Aorta (tissue), 5 donors: ENCODE data around the gene DTWD1. TPM values are rescaled to one million over a fixed set of nuclear protein-coding genes. Genes with fewer than 3 reads are reported as not detected.
"Not testable (repeated sequence)": the region's sequence is repeated elsewhere in the genome, so short reads cannot be mapped to it uniquely, and the experiment has no call there.

Experiments used
- ATAC-seq: fragments of 200-7000 bp; cut with Tn5 transposase; one replicate; pipeline ENCODE4 v1.9.1; 2022; ENCODE audit warnings: moderate library complexity; ENCODE audit not compliant: low FRiP score
- DNase-seq, 2 donors: peaks; one replicate each; pipeline ENCODE4 v3.0.0-alpha.2; 2020
- H3K27ac ChIP-seq, 2 donors: one replicate each; pipeline ENCODE4 v1.5.1; 2013; ENCODE audit warnings: low read length in 2 of 2, mild to moderate bottlenecking in 2 of 2, moderate library complexity in 2 of 2, control low read depth in 1 of 2, inconsistent platforms in 1 of 2, low read depth in 1 of 2
- H3K27me3 ChIP-seq, 2 donors: one replicate each; pipeline ENCODE4 v1.6.1; 2013; ENCODE audit warnings: control low read depth in 1 of 2, low read length in 1 of 2, mild to moderate bottlenecking in 1 of 2, moderate library complexity in 1 of 2; ENCODE audit not compliant: insufficient read depth in 2 of 2, control insufficient read depth in 1 of 2
- H3K36me3 ChIP-seq, 2 donors: one replicate each; pipeline ENCODE4 v1.6.1; 2013; ENCODE audit warnings: control low read depth in 1 of 2, low read length in 1 of 2, mild to moderate bottlenecking in 1 of 2; ENCODE audit not compliant: insufficient read depth in 2 of 2, control insufficient read depth in 1 of 2
- H3K4me1 ChIP-seq, 2 donors: one replicate each; pipeline ENCODE4 v1.6.1; 2013; ENCODE audit warnings: low read length in 2 of 2, control low read depth in 1 of 2, mild to moderate bottlenecking in 1 of 2, moderate library complexity in 1 of 2; ENCODE audit not compliant: insufficient read depth in 2 of 2, control insufficient read depth in 1 of 2
- H3K4me3 ChIP-seq, 2 donors: one replicate each; pipeline ENCODE4 v1.5.1; 2013; ENCODE audit warnings: low read length in 2 of 2, control low read depth in 1 of 2, mild to moderate bottlenecking in 1 of 2
- H3K9me3 ChIP-seq: one replicate; pipeline ENCODE4 v1.6.1; 2013; ENCODE audit warnings: mild to moderate bottlenecking, low read length; ENCODE audit not compliant: control insufficient read depth
- WGBS, 2 donors: extraction: QIAGEN DNeasy Blood & Tissue Kit; methylation state at CpG; one replicate each; pipeline ENCODE4 v1.1.7; 2013; 5-methylcytosine and 5-hydroxymethylcytosine counted together
- intact Hi-C, 2 donors: fragments of 100-400 bp; cut with DNase I; formaldehyde crosslinking; loops; one replicate each; pipeline versions ENCODE4 v1.14.2 to v1.15.0; 2022
- polyA plus RNA-seq, 2 donors: library from polyadenylated mRNA; stranded (reverse); fragments of 200-250 nt; gene quantifications; one replicate each; pipeline ENCODE4 v1.2.3, GENCODE V29; 2013
- total RNA-seq, 2 donors: library from RNA; stranded (reverse); fragmentation: NEBNext Ultra II Directional; extraction: Animal tissue kit (Norgen Biotek cat#: 25700); gene quantifications; one replicate each; pipeline ENCODE4 v1.2.1, GENCODE V29; 2021
- donor health status: healthy with polysubstance abuse.
- donor health status: Bipolar disorder and iron deficiency.
- donor health status: DM: no; HTN: no; CAD: no.
- donor health status: DM: no; HTN: no; CAD: no.
- donor health status: DM: yes; HTN: yes; CAD: no.

The DTWD1 gene
- total and polyA plus RNA-seq, 4 donors: 19.5 to 54.4 (median 33.1) TPM

GRCh38 chr15:49612240-49612639 is 8.6 kb upstream of the DTWD1 start:
- DNase-seq, H3K27me3 ChIP-seq, ATAC-seq, H3K36me3 ChIP-seq, H3K9me3 ChIP-seq, intact Hi-C loops, H3K4me1 ChIP-seq, H3K4me3 ChIP-seq, H3K27ac ChIP-seq: not testable (repeated sequence)
- 98 to 99% methylated on average over 3 of the region's 3 CpGs for WGBS, 2 donors

DNA sequence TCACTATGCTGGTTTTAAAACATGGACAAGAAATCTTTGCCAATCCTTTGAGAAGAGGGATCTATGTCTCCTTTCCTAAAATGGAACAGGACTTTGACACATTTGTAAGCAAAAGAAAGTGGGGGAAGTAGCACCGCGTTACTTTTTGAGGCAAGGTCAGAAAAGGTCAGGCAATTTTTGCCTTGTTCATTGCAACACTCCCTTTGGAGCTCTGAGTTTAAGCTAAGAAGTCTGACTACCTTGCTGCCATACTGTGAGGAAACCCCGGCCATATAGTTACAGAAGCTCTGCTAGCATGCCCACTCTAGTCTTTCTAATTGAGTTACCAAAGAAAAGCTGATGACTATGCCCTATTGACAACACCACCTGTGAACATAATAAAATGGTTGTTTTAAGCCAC is 1.6 kb upstream of the DTWD1 start:
- Histone ChIP-seq H3K4me3 (no peak overlapping the region), H3K9me3 (no peaks in the 10 kb centered on the region), H3K4me1 (peaks cover 0 to 4% of the 10 kb centered on the region in 2 donors), H3K27me3 (no peaks in the 10 kb centered on the region), H3K27ac (no peak overlapping the region), H3K36me3 (no peaks in the 10 kb centered on the region)
- ATAC-seq (no peak), DNase-seq (no peak)
- intact Hi-C loops: no loop called here
- WGBS, 2 donors: 87 to 90% methylated on average over 3 of the region's 3 CpGs

GRCh38 chr15:49620199-49620598 is 649 bp upstream of the DTWD1 start:
- Histone ChIP-seq H3K9me3 (no peaks in the 10 kb centered on the region), H3K27ac (peak overlapping the region in 1 of 2 donors; percentile 43), H3K4me1 (peaks cover 0 to 4% of the 10 kb centered on the region in 2 donors), H3K36me3 (no peaks in the 10 kb centered on the region), H3K27me3 (no peaks in the 10 kb centered on the region), H3K4me3 (peak overlapping the region; percentile 76 to 91)
- 1 to 2% methylated on average over 6 of the region's 6 CpGs for WGBS, 2 donors
- no peak for DNase-seq
- peak; percentile 64 for ATAC-seq
- intact Hi-C loops: loop anchor here (2.0 to 10.0 kb wide), 4 partner anchors 283 to 465 kb away; partner anchors contain the start of gene COPS2 (in 1 of the 2)

DNA sequence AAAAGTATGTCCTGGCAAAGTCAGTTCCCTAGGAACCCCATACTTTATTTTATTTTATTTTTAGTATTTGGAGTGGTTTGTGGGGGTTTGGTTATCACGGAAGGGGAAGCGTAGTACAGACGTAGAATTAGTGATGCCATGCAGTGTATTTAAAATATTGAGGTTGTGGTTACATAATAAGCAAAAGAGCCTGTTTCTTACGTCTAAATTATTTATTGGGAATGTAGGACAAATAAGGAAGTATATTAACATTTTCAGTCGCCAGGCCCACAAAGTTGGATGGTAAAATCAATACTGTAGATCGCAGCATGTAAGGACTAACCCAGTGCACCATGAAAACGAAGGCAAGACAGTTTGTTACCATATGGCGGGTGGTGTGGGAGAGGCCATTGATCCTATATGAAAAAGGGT is 558 bp downstream of the DTWD1 start:
- no peak for DNase-seq
- 7 to 10% methylated on average over 8 of the region's 8 CpGs for WGBS, 2 donors
- H3K9me3 ChIP-seq: peaks cover 2% of the 10 kb centered on the region
- intact Hi-C loops: loop anchor here (2.0 to 10.0 kb wide), 4 partner anchors 281 to 467 kb away; partner anchors contain the start of gene COPS2 (in 1 of the 2)
- peak overlapping the region in 1 of 2 donors; percentile 79 for H3K27ac ChIP-seq
- H3K27me3 ChIP-seq: no peaks in the 10 kb centered on the region
- H3K4me3 ChIP-seq: peak overlapping the region; percentile 86 to 92
- ATAC-seq: no peak
- H3K4me1 ChIP-seq: peaks cover 0 to 4% of the 10 kb centered on the region in 2 donors
- H3K36me3 ChIP-seq: peaks cover 0 to 2% of the 10 kb centered on the region in 2 donors

DNA sequence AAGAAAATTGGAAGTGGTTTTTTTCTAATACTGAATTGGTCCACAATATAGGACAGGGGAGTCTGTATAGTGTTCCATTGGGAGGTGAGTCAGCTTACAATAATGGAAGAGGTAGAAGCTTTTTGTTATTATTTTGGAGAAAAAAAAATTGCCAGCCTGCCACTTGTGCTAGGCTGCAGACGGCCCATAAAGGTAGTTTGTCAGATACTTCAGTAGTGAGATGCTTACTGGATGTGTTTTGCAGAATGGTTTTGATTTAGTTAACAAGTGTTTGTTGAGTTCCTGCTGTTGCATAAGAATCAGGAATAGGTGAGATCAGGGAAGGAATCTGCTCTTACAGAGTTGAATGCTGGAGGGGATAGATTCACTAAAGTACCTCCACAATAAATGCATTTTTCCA is 1.0 kb downstream of the DTWD1 start:
- peaks cover 0 to 4% of the 10 kb centered on the region in 2 donors for H3K4me1 ChIP-seq
- no peak for DNase-seq
- ATAC-seq: no peak
- H3K27me3 ChIP-seq: no peaks in the 10 kb centered on the region
- H3K27ac ChIP-seq: no peak overlapping the region
- H3K9me3 ChIP-seq: peaks cover 2% of the 10 kb centered on the region
- 15 to 19% methylated on average over 1 of the region's 1 CpG for WGBS, 2 donors
- H3K36me3 ChIP-seq: peaks cover 0 to 2% of the 10 kb centered on the region in 2 donors
- peak overlapping the region; percentile 86 to 92 for H3K4me3 ChIP-seq
- intact Hi-C loops: loop anchor here (2.0 to 10.0 kb wide), 4 partner anchors 281 to 467 kb away; partner anchors contain the start of gene COPS2 (in 1 of the 2)

- peaks cover 0 to 4% of the 10 kb centered on the region in 2 donors for H3K4me1 ChIP-seq
Observed at GRCh38 chr15:49622561-49622960, 1.7 kb downstream of the DTWD1 start.

GRCh38 chr15:49624056-49624455 is 3.2 kb downstream of the DTWD1 start:
- peaks cover 0 to 4% of the 10 kb centered on the region in 2 donors for H3K4me1 ChIP-seq
- WGBS, 2 donors: 11 to 19% methylated on average over 2 of the region's 2 CpGs
- intact Hi-C loops: loop anchor here (5.0 to 10.0 kb wide), 2 partner anchors 371 to 378 kb away; no protein-coding TSS in a partner anchor
- no peak overlapping the region for H3K27ac ChIP-seq
- DNase-seq (no peak), ATAC-seq (no peak)
- no peaks in the 10 kb centered on the region for H3K27me3 ChIP-seq
- no peak overlapping the region for H3K4me3 ChIP-seq
- H3K9me3 ChIP-seq: peaks cover 2% of the 10 kb centered on the region
- peaks cover 0 to 2% of the 10 kb centered on the region in 2 donors for H3K36me3 ChIP-seq

More at GRCh38 chr15:49622561-49622960, 1.7 kb downstream of the DTWD1 start:
- WGBS, 2 donors: 62 to 63% methylated on average over 3 of the region's 3 CpGs
- H3K36me3 ChIP-seq: peaks cover 0 to 2% of the 10 kb centered on the region in 2 donors
- H3K9me3 ChIP-seq: peaks cover 2% of the 10 kb centered on the region
- no peaks in the 10 kb centered on the region for H3K27me3 ChIP-seq
- no peak overlapping the region for H3K4me3 ChIP-seq
- ATAC-seq (no peak), DNase-seq (no peak)
- H3K27ac ChIP-seq: no peak overlapping the region
- intact Hi-C loops: loop anchor here (5.0 to 10.0 kb wide), 2 partner anchors 372 to 380 kb away; no protein-coding TSS in a partner anchor

- no peaks in the 10 kb centered on the region for H3K27me3 ChIP-seq
- H3K4me3 ChIP-seq: no peak overlapping the region
- DNase-seq (no peak), ATAC-seq (no peak)
- H3K9me3 ChIP-seq: peaks cover 2% of the 10 kb centered on the region
- H3K27ac ChIP-seq: no peak overlapping the region
- peaks cover 0 to 4% of the 10 kb centered on the region in 2 donors for H3K4me1 ChIP-seq
- intact Hi-C loops: loop anchor here in 1 of 2 donors (10.0 kb wide), 1 partner anchor 369 kb away; no protein-coding TSS in a partner anchor
- 97 to 98% methylated on average over 5 of the region's 5 CpGs for WGBS, 2 donors
- peaks cover 0 to 2% of the 10 kb centered on the region in 2 donors for H3K36me3 ChIP-seq
Observed at GRCh38 chr15:49625460-49626036, 4.7 kb downstream of the DTWD1 start.
